Choroid plexus epithelial cell (primary cell): ENCODE measurements around the gene SPRED1.
A peak's percentile ranks its signal among the peaks of the same experiment; 100 is the strongest.

Experiments used
- DNase-seq: peaks from one replicate; pipeline ENCODE4 v3.0.0-alpha.2; 2010; ENCODE audit warnings: low read depth
- H3K4me3 ChIP-seq: 2 replicates; pipeline ENCODE4 v1.5.1; 2011; ENCODE audit warnings: low read depth, mild to moderate bottlenecking, control low read depth, low read length, moderate library complexity
- TF ChIP-seq, protein P1 (sequence below): conservative IDR thresholded peaks from 2 replicates; pipeline ENCODE4 v1.5.1; 2011; ENCODE audit warnings: low read depth, mild to moderate bottlenecking, control low read depth, inconsistent platforms, low read length, moderate library complexity

The SPRED1 gene

DNA sequence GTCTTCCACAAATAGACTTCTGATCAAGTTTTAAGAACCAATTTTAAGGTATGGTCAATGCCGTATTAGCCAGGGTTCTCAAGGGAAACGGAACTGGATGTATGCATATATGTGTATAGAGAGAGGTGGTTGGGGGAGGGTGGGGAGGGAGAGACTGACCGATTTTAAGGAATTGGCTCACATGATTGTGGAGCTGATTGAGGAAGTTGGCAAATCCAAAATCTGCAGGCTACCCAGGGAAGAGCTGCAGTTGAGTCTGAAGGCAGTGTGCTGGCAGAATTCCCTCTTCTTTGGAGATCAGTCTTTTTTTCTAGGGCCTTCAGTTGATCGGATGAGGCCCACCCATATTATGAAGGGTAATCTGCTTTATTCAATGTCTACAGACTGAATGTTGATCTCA lies 40.8 kb upstream of the SPRED1 start:
- DNase-seq = no peak
- TF ChIP-seq, protein P1, sequence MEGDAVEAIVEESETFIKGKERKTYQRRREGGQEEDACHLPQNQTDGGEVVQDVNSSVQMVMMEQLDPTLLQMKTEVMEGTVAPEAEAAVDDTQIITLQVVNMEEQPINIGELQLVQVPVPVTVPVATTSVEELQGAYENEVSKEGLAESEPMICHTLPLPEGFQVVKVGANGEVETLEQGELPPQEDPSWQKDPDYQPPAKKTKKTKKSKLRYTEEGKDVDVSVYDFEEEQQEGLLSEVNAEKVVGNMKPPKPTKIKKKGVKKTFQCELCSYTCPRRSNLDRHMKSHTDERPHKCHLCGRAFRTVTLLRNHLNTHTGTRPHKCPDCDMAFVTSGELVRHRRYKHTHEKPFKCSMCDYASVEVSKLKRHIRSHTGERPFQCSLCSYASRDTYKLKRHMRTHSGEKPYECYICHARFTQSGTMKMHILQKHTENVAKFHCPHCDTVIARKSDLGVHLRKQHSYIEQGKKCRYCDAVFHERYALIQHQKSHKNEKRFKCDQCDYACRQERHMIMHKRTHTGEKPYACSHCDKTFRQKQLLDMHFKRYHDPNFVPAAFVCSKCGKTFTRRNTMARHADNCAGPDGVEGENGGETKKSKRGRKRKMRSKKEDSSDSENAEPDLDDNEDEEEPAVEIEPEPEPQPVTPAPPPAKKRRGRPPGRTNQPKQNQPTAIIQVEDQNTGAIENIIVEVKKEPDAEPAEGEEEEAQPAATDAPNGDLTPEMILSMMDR = no peak
- H3K4me3 ChIP-seq = no peak overlapping the region

DNA sequence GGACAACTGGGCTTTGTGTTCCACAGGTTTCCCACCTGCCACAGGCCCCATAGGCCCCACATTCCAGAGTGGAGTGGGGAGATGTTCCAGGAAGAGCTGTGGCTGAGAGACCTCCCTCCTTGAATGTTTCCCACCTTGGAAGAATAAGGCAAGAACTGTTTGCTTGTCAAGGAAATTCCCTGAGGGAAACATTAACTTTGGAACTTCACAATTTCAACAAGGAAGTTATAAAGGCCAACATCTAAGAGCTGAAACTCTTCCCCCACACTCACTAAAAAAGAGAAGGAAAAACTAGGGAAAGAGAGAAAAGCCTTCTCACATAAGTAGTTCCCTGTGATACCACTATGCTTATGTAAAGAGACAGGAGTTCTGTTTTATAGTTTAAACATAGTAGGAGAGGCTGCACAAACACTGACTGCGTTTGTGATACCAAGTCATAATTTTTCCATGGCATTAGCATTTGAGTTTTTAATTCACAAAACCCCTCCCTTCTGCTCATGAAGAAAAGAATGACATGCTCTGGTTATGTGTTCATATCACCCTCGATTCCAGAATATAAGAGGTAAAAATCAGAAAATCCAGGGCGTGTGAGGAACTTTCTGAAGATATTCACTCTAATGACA lies 39.8 kb upstream of the SPRED1 start:
- H3K4me3 ChIP-seq = no peak overlapping the region
- DNase-seq = no peak
- TF ChIP-seq, protein P1 = no peak

DNA sequence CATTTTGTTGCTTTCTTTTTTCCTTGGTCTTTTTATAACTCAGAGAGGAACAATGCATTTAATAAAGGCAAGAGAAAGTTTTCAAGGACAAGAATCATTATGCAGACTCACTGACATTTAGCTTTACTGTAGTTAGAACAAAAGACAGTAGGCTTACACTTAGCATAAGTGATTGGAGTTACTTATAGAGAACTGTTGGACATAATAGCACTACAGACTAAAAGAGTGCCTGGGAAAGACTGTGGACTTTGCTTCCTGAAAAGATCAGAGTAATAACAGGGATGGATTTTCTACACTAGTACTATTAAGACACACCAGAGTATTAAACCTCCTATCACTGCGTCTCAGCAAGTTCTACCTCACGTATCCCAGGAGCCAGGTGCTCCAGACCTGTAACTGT lies 39.3 kb upstream of the SPRED1 start:
- DNase-seq = no peak
- TF ChIP-seq, protein P1 = no peak
- no peak overlapping the region for H3K4me3 ChIP-seq

DNA sequence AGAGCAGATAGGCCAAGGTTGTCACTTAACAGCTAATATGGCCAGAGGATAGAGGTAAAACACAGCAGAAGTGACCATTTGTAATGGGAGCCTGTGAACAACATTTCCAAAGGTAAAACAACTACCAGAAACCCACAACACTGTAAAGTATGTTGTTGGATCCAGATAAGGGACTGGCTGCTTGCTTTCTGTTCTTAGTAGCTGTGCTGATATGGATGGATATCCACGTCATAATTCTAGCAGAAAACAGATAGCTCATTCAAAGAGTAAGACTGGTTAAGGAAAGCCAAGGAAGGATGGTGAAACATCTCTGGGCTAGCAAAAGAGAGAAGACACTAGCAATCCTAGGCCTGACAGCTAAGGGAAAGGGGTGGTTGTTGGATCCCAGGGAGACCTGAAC lies 36.9 kb upstream of the SPRED1 start:
- no peak for DNase-seq
- H3K4me3 ChIP-seq = no peak overlapping the region
- TF ChIP-seq, protein P1 = no peak

DNA sequence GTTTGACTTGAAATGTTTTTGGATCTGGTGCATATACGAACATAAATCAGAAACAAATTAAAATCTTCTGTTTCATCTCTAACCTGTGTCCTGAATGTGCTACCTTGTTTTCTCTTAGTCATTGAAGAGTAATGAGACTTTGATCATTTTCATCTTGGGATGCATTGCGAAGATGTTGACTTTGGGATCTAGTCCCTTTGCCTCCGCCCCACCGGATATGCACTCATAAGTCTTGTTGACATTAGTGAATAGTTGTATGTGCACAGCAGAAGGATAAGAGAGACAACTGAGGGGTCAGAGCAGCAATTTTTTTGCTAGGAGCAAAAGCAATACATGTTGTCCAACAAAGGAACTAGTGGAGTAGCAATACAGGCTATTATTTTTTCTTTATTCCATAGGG lies 35.9 kb upstream of the SPRED1 start:
- DNase-seq = peak; percentile 62
- H3K4me3 ChIP-seq = no peak overlapping the region
- TF ChIP-seq, protein P1 = no peak

DNA sequence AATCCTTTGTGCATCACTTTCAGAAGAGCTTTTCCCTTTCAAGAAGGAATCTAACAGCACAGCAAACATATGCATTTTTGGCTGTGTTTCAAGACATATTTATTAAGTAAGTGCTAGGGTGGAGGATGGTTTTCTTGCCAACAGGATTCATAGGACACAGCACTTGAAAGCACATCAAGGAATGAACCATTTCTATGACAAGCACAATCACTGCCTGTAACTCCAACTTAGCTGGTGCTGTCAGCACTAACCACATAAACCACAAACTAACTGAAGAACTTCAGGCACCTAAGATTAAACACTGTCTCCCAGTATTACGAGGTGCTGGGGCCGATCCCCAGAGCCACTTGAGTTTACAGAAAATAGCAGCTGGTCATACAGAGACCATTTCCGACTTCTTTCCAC lies 35.4 kb upstream of the SPRED1 start:
- DNase-seq = peak; percentile 87
- H3K4me3 ChIP-seq = no peak overlapping the region
- TF ChIP-seq, protein P1 = no peak
